Endothelial cell of umbilical vein (primary cell): ENCODE data around the gene PKP4.

Source experiments
- CTCF ChIP-seq, 2 donors: IDR thresholded peaks; 1 replicate in 1 of 2; 2 replicates in 1 of 2; pipeline ENCODE4 v1.5.1; 2011; ENCODE audit warnings: low read length in 2 of 2, mild to moderate bottlenecking in 2 of 2, moderate library complexity in 2 of 2, control low read depth in 1 of 2, inconsistent platforms in 1 of 2, low read depth in 1 of 2; ENCODE audit not compliant: insufficient read depth in 1 of 2; ENCODE audit errors: extremely low read depth in 1 of 2
- EZH2 ChIP-seq: IDR thresholded peaks from 2 replicates; pipeline ENCODE4 v1.6.1; 2012; ENCODE audit warnings: borderline replicate concordance, low read depth, mild to moderate bottlenecking, moderate library complexity, low read length, inconsistent platforms; ENCODE audit not compliant: severe bottlenecking
- POLR2AphosphoS5 ChIP-seq: IDR thresholded peaks from 2 replicates; pipeline ENCODE4 v1.6.1; 2012; ENCODE audit warnings: low read depth, mild to moderate bottlenecking, control low read depth, low read length, moderate library complexity; ENCODE audit not compliant: insufficient read depth

GRCh38 chr2:158499383-158499782 lies 42.6 kb downstream of the PKP4 start:
- TF ChIP-seq CTCF (IDR thresholded peaks at IDR 0.05; ENCODE audit: extremely low read depth in 1 of 2, insufficient read depth in 1 of 2, low read depth in 1 of 2, low read length in 2 of 2) = no peak
- TF ChIP-seq POLR2AphosphoS5 = no peak
- no peak for TF ChIP-seq EZH2
